CD4-positive, alpha-beta memory T cell (primary cell): Measurements from ENCODE around the gene CSTPP1. TPM values are rescaled to one million over a fixed set of nuclear protein-coding genes. Genes with fewer than 3 reads are reported as not detected.
"Not testable (repeated sequence)": the region's sequence is repeated elsewhere in the genome, so short reads cannot be mapped to it uniquely, and the experiment has no call there.

Source experiments
- CTCF ChIA-PET: fragments of 350-600 bp; sonication (Branson Sonifier 250); formaldehyde crosslinking; loops from one replicate; lab custom pipeline; 2021; ENCODE audit warnings: inconsistent platforms; ENCODE audit not compliant: partially characterized antibody; lab: Charles Lee
- POLR2A ChIA-PET: fragments of 350-600 bp; sonication (Branson Sonifier 250); formaldehyde crosslinking; loops from one replicate; lab custom pipeline; 2021; ENCODE audit not compliant: partially characterized antibody; lab: Charles Lee
- DNase-seq, 5 donors: peaks; one replicate each; pipeline versions ENCODE4 v3.0.0 to v3.0.0-alpha.2; 2020 to 2022; ENCODE audit warnings: mixed read lengths in 1 of 5
- H3K27ac ChIP-seq: one replicate; pipeline ENCODE4 v1.7.0; 2013; ENCODE audit warnings: low read depth, low read length
- H3K27me3 ChIP-seq: 2 replicates; pipeline ENCODE4 v1.7.0; 2013; ENCODE audit warnings: mild to moderate bottlenecking, low read length, moderate library complexity; ENCODE audit not compliant: insufficient read depth
- H3K36me3 ChIP-seq: 2 replicates; pipeline ENCODE4 v1.7.0; 2013; ENCODE audit warnings: mild to moderate bottlenecking, low read length, moderate library complexity; ENCODE audit not compliant: insufficient read depth
- H3K4me1 ChIP-seq: 2 replicates; pipeline ENCODE4 v1.7.0; 2013; ENCODE audit warnings: mild to moderate bottlenecking, low read length, moderate library complexity; ENCODE audit not compliant: insufficient read depth
- H3K4me3 ChIP-seq, 2 donors: one replicate each; pipeline ENCODE4 v1.7.0; 2013; ENCODE audit warnings: low read length in 2 of 2, mild to moderate bottlenecking in 1 of 2
- H3K9me3 ChIP-seq, 2 donors: one replicate each; pipeline ENCODE4 v1.7.0; 2013; ENCODE audit warnings: low read length in 2 of 2, control low read depth in 1 of 2; ENCODE audit not compliant: control insufficient read depth in 1 of 2
- H3K27ac Mint-ChIP-seq, 7 donors: one replicate each; pipeline ENCODE4 v1.8.0; 2020 to 2021; ENCODE audit warnings: mixed read lengths in 7 of 7, mild to moderate bottlenecking in 6 of 7, inconsistent platforms in 3 of 7, moderate library complexity in 3 of 7
- H3K27me3 Mint-ChIP-seq, 2 donors: one replicate each; pipeline ENCODE4 v1.8.0; 2020 to 2021; ENCODE audit warnings: mixed read lengths in 2 of 2
- H3K36me3 Mint-ChIP-seq, 2 donors: one replicate each; pipeline ENCODE4 v1.8.0; 2020 to 2021; ENCODE audit warnings: mixed read lengths in 2 of 2, inconsistent platforms in 1 of 2, mild to moderate bottlenecking in 1 of 2
- H3K4me1 Mint-ChIP-seq, 4 donors: one replicate each; pipeline ENCODE4 v1.8.0; 2020 to 2021; ENCODE audit warnings: mixed read lengths in 4 of 4, mild to moderate bottlenecking in 1 of 4
- H3K4me3 Mint-ChIP-seq, 8 donors: one replicate each; pipeline ENCODE4 v1.8.0; 2020 to 2021; ENCODE audit warnings: mixed read lengths in 8 of 8, mild to moderate bottlenecking in 7 of 8, moderate library complexity in 6 of 8, inconsistent platforms in 3 of 8
- H3K9me3 Mint-ChIP-seq, 8 donors: one replicate each; pipeline ENCODE4 v1.8.0; 2020 to 2021; ENCODE audit warnings: mixed read lengths in 8 of 8, mild to moderate bottlenecking in 5 of 8, inconsistent platforms in 3 of 8, moderate library complexity in 1 of 8
- intact Hi-C: fragments of 100-400 bp; cut with micrococcal nuclease; formaldehyde crosslinking; loops from one replicate; pipeline ENCODE4 v1.15.1; 2023
- polyA plus RNA-seq, 2 donors: library from polyadenylated mRNA; unstranded; fragments of 300-500 nt; fragmentation: Illumina TruSeq; gene quantifications; one replicate each; pipeline ENCODE4 v1.2.3, GENCODE V29; 2021
- total RNA-seq, 2 experiments: library from RNA; stranded (reverse); gene quantifications; one replicate each; pipeline ENCODE4 v1.2.3, GENCODE V29; 2021

CSTPP1 gene
- total and polyA plus RNA-seq, 4 experiments from 2014 or later: 12.4 to 24.3 (median 17.8) TPM

- ChIA-PET POLR2A (interaction anchor here (1.5 kb wide), 1 partner anchor 18 kb away, joined by 5 read pairs; the partner anchor contains the start of gene CSTPP1), CTCF (interaction anchor here (1.1 kb wide), 1 partner anchor 235 kb away, joined by 3 read pairs; no protein-coding TSS in a partner anchor)
- no peaks in the 10 kb centered on the region for H3K36me3 ChIP-seq
- Mint-ChIP-seq H3K36me3 (no peaks in the 10 kb centered on the region), H3K4me3 (peak overlapping the region; percentile 72 to 91 (median 80)), H3K4me1 (peaks cover 16 to 37% (median 27%) of the 10 kb centered on the region in 4 donors), H3K27me3 (peaks cover 49 to 58% of the 10 kb centered on the region in 2 donors), H3K9me3 (no peaks in the 10 kb centered on the region), H3K27ac (peak overlapping the region in 1 of 7 donors; percentile 79)
- peaks cover 25% of the 10 kb centered on the region for H3K4me1 ChIP-seq
- intact Hi-C loops: loop anchor here (2.0 kb wide), 1 partner anchor 19 kb away; the partner anchor contains the start of gene CSTPP1
- no peak for DNase-seq
- peaks cover 52% of the 10 kb centered on the region for H3K27me3 ChIP-seq
- peak overlapping the region in 1 of 2 donors; percentile 56 for H3K4me3 ChIP-seq
- no peak overlapping the region for H3K27ac ChIP-seq
- no peaks in the 10 kb centered on the region for H3K9me3 ChIP-seq
Measured at GRCh38 chr11:46917762-46918082, 18.8 kb upstream of the CSTPP1 start.

GRCh38 chr11:46918083-46918787, 18.3 kb upstream of the CSTPP1 start, which contains the start of gene LRP4:
TSS of gene LRP4 (minus strand) at chr11:46918550. CDS start at chr11:46918379, 171 bp downstream.
- H3K27ac ChIP-seq: no peak within 1 kb of the TSS
- Mint-ChIP-seq H3K27ac (peak within 1 kb of the TSS in 3 of 7 donors; percentile 47 to 79 (median 70)), H3K36me3 (no peaks in the 10 kb centered on the region), H3K4me1 (peaks cover 16 to 37% (median 26%) of the 10 kb centered on the region in 4 donors), H3K4me3 (peak within 1 kb of the TSS; percentile 73 to 91 (median 80)), H3K9me3 (no peaks in the 10 kb centered on the region), H3K27me3 (peaks cover 43 to 54% of the 10 kb centered on the region in 2 donors)
- H3K27me3 ChIP-seq: peaks cover 47% of the 10 kb centered on the region
- CTCF ChIA-PET: no interaction called here
- peaks cover 25% of the 10 kb centered on the region for H3K4me1 ChIP-seq
- H3K36me3 ChIP-seq: no peaks in the 10 kb centered on the region
- peak within 1 kb of the TSS in 1 of 2 donors; percentile 56 for H3K4me3 ChIP-seq
- POLR2A ChIA-PET: no interaction called here
- no peaks in the 10 kb centered on the region for H3K9me3 ChIP-seq
- peak in 3 of 5 donors; percentile 16 to 24 (median 20) for DNase-seq
- intact Hi-C loops: no loop called here

GRCh38 chr11:46918788-46919513, 17.6 kb upstream of the CSTPP1 start:
- intact Hi-C loops: no loop called here
- peak overlapping the region in 2 of 7 donors; percentile 47 to 70 for H3K27ac Mint-ChIP-seq

GRCh38 chr11:46920755-46921154, 15.8 kb upstream of the CSTPP1 start:
- Histone ChIP-seq H3K36me3 (no peaks in the 10 kb centered on the region), H3K9me3 (no peaks in the 10 kb centered on the region), H3K4me1 (peaks cover 25% of the 10 kb centered on the region), H3K4me3 (no peak overlapping the region), H3K27ac (no peak overlapping the region), H3K27me3 (peaks cover 26% of the 10 kb centered on the region)
- CTCF ChIA-PET: interaction anchor here (1.9 to 2.1 kb wide), 2 partner anchors 12 to 233 kb away, joined by 5 to 8 read pairs; no protein-coding TSS in a partner anchor
- H3K9me3 Mint-ChIP-seq: no peaks in the 10 kb centered on the region
- no peak overlapping the region for H3K4me3 Mint-ChIP-seq
- H3K27ac Mint-ChIP-seq: no peak overlapping the region
- POLR2A ChIA-PET: no interaction called here
- H3K27me3 Mint-ChIP-seq: peaks cover 30 to 37% of the 10 kb centered on the region in 2 donors
- no peak for DNase-seq
- no peaks in the 10 kb centered on the region for H3K36me3 Mint-ChIP-seq
- intact Hi-C loops: loop anchor here (1.0 kb wide), 1 partner anchor 233 kb away; no protein-coding TSS in a partner anchor
- peaks cover 16 to 33% (median 26%) of the 10 kb centered on the region in 4 donors for H3K4me1 Mint-ChIP-seq

More at GRCh38 chr11:46918788-46919513, 17.6 kb upstream of the CSTPP1 start:
- no peaks in the 10 kb centered on the region for H3K36me3 Mint-ChIP-seq
- ChIA-PET POLR2A (interaction anchor here (1.5 kb wide), 1 partner anchor 18 kb away, joined by 4 read pairs; the partner anchor contains the start of gene CSTPP1), CTCF (interaction anchor here (1.9 to 2.1 kb wide), 2 partner anchors 10 to 235 kb away, joined by 5 to 8 read pairs; no protein-coding TSS in a partner anchor)
- Histone ChIP-seq H3K27me3 (peaks cover 40% of the 10 kb centered on the region), H3K9me3 (no peaks in the 10 kb centered on the region), H3K36me3 (no peaks in the 10 kb centered on the region), H3K4me1 (peaks cover 25% of the 10 kb centered on the region), H3K27ac (no peak overlapping the region), H3K4me3 (no peak overlapping the region)
- peak overlapping the region; percentile 54 to 82 (median 75) for H3K4me3 Mint-ChIP-seq
- H3K4me1 Mint-ChIP-seq: peaks cover 16 to 37% (median 26%) of the 10 kb centered on the region in 4 donors
- no peaks in the 10 kb centered on the region for H3K9me3 Mint-ChIP-seq
- peaks cover 43 to 50% of the 10 kb centered on the region in 2 donors for H3K27me3 Mint-ChIP-seq
- DNase-seq: no peak

GRCh38 chr11:46927928-46928327, 8.6 kb upstream of the CSTPP1 start:
- H3K27ac Mint-ChIP-seq, intact Hi-C loops: not testable (repeated sequence)

GRCh38 chr11:46928701-46929100, 7.9 kb upstream of the CSTPP1 start:
- CTCF ChIA-PET, H3K36me3 Mint-ChIP-seq, H3K27ac Mint-ChIP-seq, H3K4me1 ChIP-seq, H3K4me3 ChIP-seq, H3K4me3 Mint-ChIP-seq, DNase-seq, H3K9me3 ChIP-seq, intact Hi-C loops, H3K9me3 Mint-ChIP-seq, H3K36me3 ChIP-seq, POLR2A ChIA-PET, H3K27me3 ChIP-seq, H3K4me1 Mint-ChIP-seq, H3K27ac ChIP-seq: not testable (repeated sequence)
- peaks cover 9 to 17% of the 10 kb centered on the region in 2 donors for H3K27me3 Mint-ChIP-seq

More at GRCh38 chr11:46927928-46928327, 8.6 kb upstream of the CSTPP1 start:
- H3K4me1 Mint-ChIP-seq, DNase-seq, H3K9me3 Mint-ChIP-seq, H3K9me3 ChIP-seq, H3K27me3 ChIP-seq, CTCF ChIA-PET, H3K4me3 Mint-ChIP-seq, H3K4me1 ChIP-seq, H3K4me3 ChIP-seq, H3K36me3 ChIP-seq, POLR2A ChIA-PET, H3K36me3 Mint-ChIP-seq, H3K27ac ChIP-seq: not testable (repeated sequence)
- peaks cover 9 to 17% of the 10 kb centered on the region in 2 donors for H3K27me3 Mint-ChIP-seq

- CTCF ChIA-PET: no interaction called here
- no peaks in the 10 kb centered on the region for H3K4me1 Mint-ChIP-seq
- H3K27ac Mint-ChIP-seq: peak overlapping the region in 1 of 7 donors; percentile 30
- H3K36me3 Mint-ChIP-seq: no peaks in the 10 kb centered on the region
- intact Hi-C loops: no loop called here
- DNase-seq: peak in 1 of 5 donors; percentile 52
- H3K4me3 Mint-ChIP-seq: no peak overlapping the region
- H3K9me3 Mint-ChIP-seq: no peaks in the 10 kb centered on the region
- H3K27me3 Mint-ChIP-seq: peaks cover 8 to 17% of the 10 kb centered on the region in 2 donors
- H3K27ac ChIP-seq: no peak overlapping the region
- no peaks in the 10 kb centered on the region for H3K4me1 ChIP-seq
- H3K27me3 ChIP-seq: no peaks in the 10 kb centered on the region
- POLR2A ChIA-PET: no interaction called here
- no peaks in the 10 kb centered on the region for H3K9me3 ChIP-seq
- no peak overlapping the region for H3K4me3 ChIP-seq
- no peaks in the 10 kb centered on the region for H3K36me3 ChIP-seq
Measured at GRCh38 chr11:46930089-46930488, 6.5 kb upstream of the CSTPP1 start.
